Bronchial smooth muscle cell (primary cell): Measurements from ENCODE around the gene CEP104. TPM values are rescaled to one million over a fixed set of nuclear protein-coding genes. Genes with fewer than 3 reads are reported as not detected.

ENCODE experiments used
- total RNA-seq: library from RNA; depleted of rRNA; stranded (reverse); fragments of >200 nt; gene quantifications from 2 replicates; pipeline ENCODE4 v1.2.1, GENCODE V29; 2014

The CEP104 gene
- 8.1 and 14.2 TPM in 2 replicates for total RNA-seq

DNA sequence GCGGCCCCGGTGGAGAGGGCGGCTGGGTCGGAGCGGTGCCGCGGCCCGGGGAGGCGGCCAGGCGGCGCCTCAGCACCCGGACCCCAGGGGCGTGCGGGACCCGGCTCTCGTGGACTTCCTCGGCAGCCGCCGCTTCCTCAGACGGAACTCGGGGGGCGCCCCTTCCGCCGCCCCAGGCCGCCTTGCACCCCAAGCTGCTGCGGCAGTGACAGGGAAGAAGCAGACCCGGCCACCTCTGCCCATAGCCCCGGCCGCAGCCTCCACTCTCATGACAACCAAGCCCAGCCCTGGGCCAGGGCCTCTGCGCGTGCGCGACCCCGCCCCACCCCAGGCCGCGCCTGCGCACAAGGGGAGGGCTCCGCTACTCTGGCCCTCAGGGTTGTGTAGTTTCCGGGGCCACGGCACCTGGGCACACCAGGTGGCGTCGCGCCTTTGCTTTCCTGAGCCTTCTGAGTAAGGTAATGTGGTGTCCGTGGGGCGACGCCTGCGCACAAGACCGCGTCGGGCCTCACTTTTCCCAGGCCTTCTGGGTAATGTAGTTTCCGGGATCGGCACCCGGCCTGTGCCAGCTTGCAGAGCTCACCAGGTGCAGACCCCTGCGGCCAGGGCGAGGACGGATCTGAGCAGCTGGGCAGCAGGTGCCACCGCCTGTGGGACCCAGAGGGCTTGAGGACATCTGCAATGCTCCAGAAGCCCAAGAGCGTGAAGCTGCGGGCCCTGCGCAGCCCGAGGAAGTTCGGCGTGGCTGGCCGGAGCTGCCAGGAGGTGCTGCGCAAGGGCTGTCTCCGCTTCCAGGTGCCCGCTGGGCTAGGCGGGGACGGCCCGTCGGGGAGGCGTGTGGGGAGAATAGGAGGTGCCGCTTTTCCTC lies at the start of gene CEP104, which contains the start of gene DFFB:
CEP104 (minus strand) TSS at position 289 of the 868 bp plus-strand sequence. CDS start 4,804 bp downstream, outside the sequence.
DFFB (plus strand) TSS at position 554 of the 868 bp plus-strand sequence; CDS start at position 682, 128 bp downstream.

DNA sequence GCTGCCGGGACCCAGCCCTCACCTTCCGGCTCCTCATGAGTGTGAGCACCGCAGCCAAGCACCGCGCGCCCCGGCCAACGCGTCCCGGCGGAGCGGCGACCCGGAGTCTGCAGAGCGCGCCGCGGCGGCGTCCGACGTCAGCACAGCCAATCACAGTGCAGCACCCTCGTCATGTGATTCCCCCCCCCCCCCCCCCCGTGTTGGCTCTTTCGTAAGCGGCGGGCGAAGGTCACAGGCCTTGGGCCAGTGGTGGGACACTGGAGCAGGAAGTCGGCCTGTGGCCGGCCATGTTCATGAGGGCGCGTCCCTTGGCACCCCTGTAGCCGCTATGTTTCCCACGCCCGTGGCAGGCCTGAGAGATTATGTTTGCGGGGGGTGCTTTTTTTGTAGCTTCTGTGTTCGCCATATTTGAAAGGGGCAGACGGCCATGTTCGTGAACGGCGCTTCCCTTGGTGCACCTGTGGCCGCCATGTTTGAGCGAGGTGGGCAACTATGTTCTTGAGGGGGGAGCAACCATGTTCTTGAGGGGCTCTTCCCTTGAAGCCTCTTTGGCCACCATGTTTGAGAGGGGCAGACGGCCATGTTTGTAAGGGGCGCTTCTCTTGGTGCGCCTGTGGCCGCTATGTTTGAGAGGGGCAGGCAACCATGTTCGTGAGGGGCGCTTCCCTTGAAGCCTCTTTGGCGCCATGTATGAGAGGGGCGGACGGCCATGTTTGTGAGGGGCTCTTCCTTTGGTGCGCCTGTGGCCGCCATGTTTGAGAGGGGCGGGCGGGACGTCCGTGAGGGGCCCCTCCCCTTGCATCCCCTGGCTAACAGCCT lies 43.3 kb upstream of the CEP104 start, which contains the start of gene C1orf174:
C1orf174 (minus strand) TSS at position 123 of the 819 bp plus-strand sequence; CDS start at position 37, 86 bp downstream.

DNA sequence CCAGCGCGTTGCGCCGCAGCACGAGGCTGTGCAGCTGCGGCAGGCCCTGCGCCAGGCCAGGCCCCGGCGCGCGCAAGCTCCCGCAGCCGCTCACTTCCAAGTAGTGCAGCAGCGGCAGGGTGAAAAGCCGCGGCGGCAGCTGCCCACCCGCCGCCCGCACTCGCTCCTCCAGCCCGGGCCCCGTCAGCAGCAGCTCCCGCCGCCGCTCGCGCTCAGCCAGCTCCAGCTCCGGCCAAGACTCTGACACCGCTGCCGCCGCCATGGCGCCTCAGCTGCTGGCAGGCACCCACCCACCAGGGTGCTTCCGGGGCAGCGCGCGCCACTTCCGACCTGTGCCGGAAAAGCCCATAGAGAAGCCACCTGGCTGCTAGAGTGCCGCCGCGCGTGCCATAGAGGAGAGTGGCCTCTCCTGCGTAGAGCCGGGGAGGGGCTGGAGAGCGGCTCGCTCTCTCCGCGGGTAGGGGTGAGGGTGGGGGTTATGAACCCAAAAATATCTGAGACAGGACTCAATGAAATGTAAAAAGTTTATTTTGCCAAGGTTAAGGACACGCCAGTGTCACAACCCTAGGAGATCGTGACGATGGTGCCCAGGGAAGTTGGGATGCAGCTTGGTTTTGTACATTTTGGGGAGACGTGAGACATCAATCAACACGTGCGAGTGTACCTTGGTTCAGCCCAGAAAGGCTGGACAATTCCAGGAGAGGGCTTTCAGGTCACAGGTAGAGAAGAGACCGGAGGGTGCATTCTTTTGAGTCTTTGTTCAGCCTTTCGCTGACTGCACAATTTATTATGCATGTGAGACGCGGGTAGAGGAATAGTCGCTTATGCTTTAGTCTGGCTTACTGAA lies 60.6 kb downstream of the CEP104 start, which contains the start of gene LRRC47:
LRRC47 (minus strand) TSS at position 284 of the 847 bp plus-strand sequence; CDS start at position 262, 22 bp downstream.

DNA sequence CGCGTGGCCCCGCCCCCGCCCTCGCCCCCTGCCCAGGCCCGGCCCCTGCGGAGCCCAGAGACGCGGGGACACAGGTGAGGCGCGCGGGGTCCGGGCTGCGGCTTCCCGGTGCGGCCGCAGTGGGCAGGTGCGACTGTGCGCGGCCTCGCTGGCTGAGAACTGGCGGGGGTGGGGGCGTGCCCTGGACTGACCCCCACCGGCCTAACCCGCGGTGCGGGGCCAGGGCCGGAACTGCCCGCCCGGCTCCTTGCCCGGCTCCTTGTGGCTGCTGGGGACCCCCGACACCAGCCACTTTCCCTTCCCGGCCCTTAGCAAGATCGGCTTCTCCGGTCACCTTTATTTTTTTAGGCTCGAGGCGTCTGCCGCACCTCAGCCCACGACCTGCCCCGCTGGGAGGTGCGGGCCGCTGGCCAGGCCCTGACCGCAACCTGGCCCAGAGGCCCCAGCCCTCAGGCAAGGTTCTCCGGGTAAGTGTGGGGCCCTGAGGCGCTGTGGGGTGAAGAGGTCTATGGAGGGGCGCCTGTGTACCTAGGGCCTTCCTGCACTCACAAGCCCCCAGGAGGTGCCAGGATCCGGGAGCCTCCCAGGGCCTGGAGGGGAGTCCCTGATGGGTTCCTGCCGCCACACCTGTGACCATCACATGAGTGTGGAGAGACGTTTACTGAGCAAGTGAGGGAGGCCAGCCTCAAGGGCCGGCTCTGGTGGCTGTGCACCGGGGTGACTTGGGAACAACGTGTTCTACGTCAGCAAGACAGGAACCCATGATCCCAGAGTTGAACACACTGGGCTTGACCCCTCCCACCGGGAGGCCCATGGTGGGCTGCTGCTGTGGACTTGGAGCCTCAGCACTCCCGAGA lies 84.1 kb downstream of the CEP104 start, which contains the start of gene SMIM1:
SMIM1 (plus strand) TSS at position 35 of the 857 bp plus-strand sequence. CDS start 2,625 bp downstream, outside the sequence.

Other genes with a start within 250 kb of the CEP104 start
- gene MEGF6, start 245.7 kb downstream of the CEP104 start, total RNA-seq: 1.5 and 2.4 TPM in 2 replicates
- 25.8 and 26.2 TPM in 2 replicates for gene TPRG1L, start 232.2 kb downstream of the CEP104 start, total RNA-seq
- gene WRAP73, start 207.1 kb downstream of the CEP104 start, total RNA-seq: 10.7 and 12.6 TPM in 2 replicates
- gene TP73, start 204.7 kb downstream of the CEP104 start, total RNA-seq: not detected in 2 replicates
- not detected in 2 replicates for gene CCDC27, start 104.8 kb downstream of the CEP104 start, total RNA-seq
- 3.5 and 4.1 TPM in 2 replicates for gene SMIM1, start 84.5 kb downstream of the CEP104 start, total RNA-seq
- 19.5 and 19.7 TPM in 2 replicates for gene LRRC47, start 60.7 kb downstream of the CEP104 start, total RNA-seq
- 4.6 and 5.1 TPM in 2 replicates for gene DFFB, start 265 bp upstream of the CEP104 start, total RNA-seq
- 18.8 and 31.1 TPM in 2 replicates for gene C1orf174, start 43.1 kb upstream of the CEP104 start, total RNA-seq